ENCODE results near the gene NGB. TPM values are rescaled to one million over a fixed set of nuclear protein-coding genes. Genes with fewer than 3 reads are reported as not detected.

The NGB gene
- total and polyA plus RNA-seq, 2 experiments from 2014 or later = not detected

- Histone ChIP-seq H3K27me3 (no peaks in the 10 kb centered on the region), H3K9me3 (ENCODE audit: low read depth) (no peaks in the 10 kb centered on the region), H3K36me3 (replicated peaks; ENCODE audit: insufficient read depth, low read depth) (no peaks in the 10 kb centered on the region), H3K4me2 (no peak overlapping the region), H3K4me3 (no peak overlapping the region), H4K20me1 (ENCODE audit: insufficient read depth, poor library complexity, severe bottlenecking) (no peaks in the 10 kb centered on the region), H2AFZ (no peak overlapping the region), H3K4me1 (ENCODE audit: insufficient read depth) (no peaks in the 10 kb centered on the region), H3K79me2 (no peaks in the 10 kb centered on the region), H3K9me2 (replicated peaks; ENCODE audit: insufficient read depth) (no peaks in the 10 kb centered on the region), H3K27ac (no peak overlapping the region)
- no peak for TF ChIP-seq EZH2 (IDR thresholded peaks at IDR 0.05; ENCODE audit: borderline replicate concordance)
- TF ChIP-seq CTCF (IDR thresholded peaks at IDR 0.05; ENCODE audit: poor library complexity) = no peak
- no peak for TF ChIP-seq EZH2phosphoT487 (IDR thresholded peaks at IDR 0.05; ENCODE audit: low read depth, severe bottlenecking, unreplicated experiment)
- no peak for DNase-seq (ENCODE audit: low spot score)
- 91% methylated on average over 15 of the region's 15 CpGs for WGBS (ENCODE audit: low lambda C conversion rate, missing lambda C conversion rate)
Measured at GRCh38 chr14:77240336-77240915, 30.6 kb downstream of the NGB start.

- TF ChIP-seq CTCF (IDR thresholded peaks at IDR 0.05; ENCODE audit: poor library complexity) (no peak), EZH2 (IDR thresholded peaks at IDR 0.05; ENCODE audit: borderline replicate concordance) (no peak), EZH2phosphoT487 (IDR thresholded peaks at IDR 0.05; ENCODE audit: low read depth, severe bottlenecking, unreplicated experiment) (no peak)
- Histone ChIP-seq H3K27me3 (no peaks in the 10 kb centered on the region), H3K9me3 (ENCODE audit: low read depth) (no peaks in the 10 kb centered on the region), H3K36me3 (replicated peaks; ENCODE audit: insufficient read depth, low read depth) (no peaks in the 10 kb centered on the region), H3K79me2 (no peaks in the 10 kb centered on the region), H2AFZ (no peak overlapping the region), H3K4me1 (ENCODE audit: insufficient read depth) (no peaks in the 10 kb centered on the region), H3K4me2 (no peak overlapping the region), H4K20me1 (ENCODE audit: insufficient read depth, poor library complexity, severe bottlenecking) (no peaks in the 10 kb centered on the region), H3K4me3 (no peak overlapping the region), H3K27ac (no peak overlapping the region), H3K9me2 (replicated peaks; ENCODE audit: insufficient read depth) (no peaks in the 10 kb centered on the region)
- no peak for DNase-seq (ENCODE audit: low spot score)
- 94% methylated on average over 14 of the region's 16 CpGs for WGBS (ENCODE audit: low lambda C conversion rate, missing lambda C conversion rate)
Measured at GRCh38 chr14:77239412-77239811, 31.6 kb downstream of the NGB start.

GRCh38 chr14:77238996-77239395, 32.0 kb downstream of the NGB start:
- no peak for DNase-seq (ENCODE audit: low spot score)
- 69% methylated on average over 4 of the region's 4 CpGs for WGBS (ENCODE audit: low lambda C conversion rate, missing lambda C conversion rate)
- Histone ChIP-seq H3K36me3 (replicated peaks; ENCODE audit: insufficient read depth, low read depth) (no peaks in the 10 kb centered on the region), H3K4me1 (ENCODE audit: insufficient read depth) (no peaks in the 10 kb centered on the region), H3K9me2 (replicated peaks; ENCODE audit: insufficient read depth) (no peaks in the 10 kb centered on the region), H2AFZ (no peak overlapping the region), H3K9me3 (ENCODE audit: low read depth) (no peaks in the 10 kb centered on the region), H3K4me3 (no peak overlapping the region), H3K4me2 (no peak overlapping the region), H4K20me1 (ENCODE audit: insufficient read depth, poor library complexity, severe bottlenecking) (no peaks in the 10 kb centered on the region), H3K27me3 (no peaks in the 10 kb centered on the region), H3K27ac (no peak overlapping the region), H3K79me2 (no peaks in the 10 kb centered on the region)
- TF ChIP-seq CTCF (IDR thresholded peaks at IDR 0.05; ENCODE audit: poor library complexity) (no peak), EZH2 (IDR thresholded peaks at IDR 0.05; ENCODE audit: borderline replicate concordance) (no peak), EZH2phosphoT487 (IDR thresholded peaks at IDR 0.05; ENCODE audit: low read depth, severe bottlenecking, unreplicated experiment) (no peak)
